Osteocyte (in vitro differentiated cells): ENCODE data around the gene CPEB3. TPM values are rescaled to one million over a fixed set of nuclear protein-coding genes. Genes with fewer than 3 reads are reported as not detected.

Experiments used
- DNase-seq: peaks from one replicate; pipeline ENCODE4 v3.0.0; 2021; ENCODE audit warnings: mixed read lengths; ENCODE audit not compliant: unreplicated experiment; ENCODE audit errors: extremely low spot score
- H3K27ac Mint-ChIP-seq: one replicate; pipeline ENCODE4 v1.8.0; 2021; ENCODE audit warnings: mild to moderate bottlenecking, mixed read lengths; ENCODE audit not compliant: unreplicated experiment
- H3K27me3 Mint-ChIP-seq: one replicate; pipeline ENCODE4 v1.8.0; 2021; ENCODE audit warnings: mixed read lengths; ENCODE audit not compliant: unreplicated experiment
- H3K36me3 Mint-ChIP-seq: one replicate; pipeline ENCODE4 v1.8.0; 2021; ENCODE audit warnings: mixed read lengths; ENCODE audit not compliant: unreplicated experiment
- H3K4me1 Mint-ChIP-seq: one replicate; pipeline ENCODE4 v1.8.0; 2021; ENCODE audit warnings: mixed read lengths; ENCODE audit not compliant: unreplicated experiment
- H3K4me3 Mint-ChIP-seq: one replicate; pipeline ENCODE4 v1.8.0; 2021; ENCODE audit warnings: mild to moderate bottlenecking, moderate library complexity, mixed read lengths; ENCODE audit not compliant: unreplicated experiment
- H3K9me3 Mint-ChIP-seq: one replicate; pipeline ENCODE4 v1.8.0; 2021; ENCODE audit warnings: mixed read lengths; ENCODE audit not compliant: unreplicated experiment
- total RNA-seq: library from RNA; stranded (reverse); gene quantifications from 2 replicates; pipeline ENCODE4 v1.2.1, GENCODE V29; 2021
- TF ChIP-seq, protein P1 (sequence below): fragments of 200-600 bp; sonication (generic); IDR thresholded peaks from 2 replicates; pipeline ENCODE4 v1.5.0; 2021; ENCODE audit warnings: antibody characterized with exemption, mild to moderate bottlenecking, moderate library complexity

CPEB3 gene
- total RNA-seq, 1 donor from 2014 or later: 2.0 TPM

DNA sequence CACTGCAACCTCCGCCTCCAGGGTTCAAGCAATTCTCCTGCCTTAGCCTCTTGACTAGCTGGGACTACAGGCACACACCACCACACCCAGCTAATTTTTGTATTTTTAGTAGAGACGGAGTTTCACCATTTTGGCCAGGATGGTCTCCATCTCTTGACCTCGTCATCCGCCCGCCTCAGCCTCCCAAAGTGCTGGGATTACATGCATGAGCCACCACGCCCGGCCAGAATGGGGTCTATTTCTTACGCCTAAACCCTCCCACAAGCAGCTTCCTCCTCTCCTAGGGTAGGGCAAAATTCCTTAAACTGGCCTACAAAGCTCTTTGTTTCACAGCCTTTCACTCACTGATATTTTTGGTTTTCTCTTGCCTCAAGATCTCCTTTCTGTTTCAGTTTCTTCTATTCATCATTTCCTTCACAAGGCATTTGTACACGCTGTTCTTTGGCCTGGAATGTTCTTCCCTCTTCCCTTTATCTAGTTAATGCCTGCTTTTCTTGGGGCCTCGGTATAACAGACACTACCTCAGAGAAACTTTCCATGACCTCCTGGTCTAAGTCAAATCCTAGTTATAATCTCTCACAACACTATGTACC, 6.7 kb downstream of the CPEB3 start:
- Mint-ChIP-seq H3K27me3 (no peaks in the 10 kb centered on the region), H3K36me3 (no peaks in the 10 kb centered on the region), H3K27ac (peak overlapping the region; percentile 52), H3K9me3 (no peaks in the 10 kb centered on the region), H3K4me1 (peaks cover 9% of the 10 kb centered on the region), H3K4me3 (no peak overlapping the region)
- no peak for DNase-seq
- TF ChIP-seq, protein P1, sequence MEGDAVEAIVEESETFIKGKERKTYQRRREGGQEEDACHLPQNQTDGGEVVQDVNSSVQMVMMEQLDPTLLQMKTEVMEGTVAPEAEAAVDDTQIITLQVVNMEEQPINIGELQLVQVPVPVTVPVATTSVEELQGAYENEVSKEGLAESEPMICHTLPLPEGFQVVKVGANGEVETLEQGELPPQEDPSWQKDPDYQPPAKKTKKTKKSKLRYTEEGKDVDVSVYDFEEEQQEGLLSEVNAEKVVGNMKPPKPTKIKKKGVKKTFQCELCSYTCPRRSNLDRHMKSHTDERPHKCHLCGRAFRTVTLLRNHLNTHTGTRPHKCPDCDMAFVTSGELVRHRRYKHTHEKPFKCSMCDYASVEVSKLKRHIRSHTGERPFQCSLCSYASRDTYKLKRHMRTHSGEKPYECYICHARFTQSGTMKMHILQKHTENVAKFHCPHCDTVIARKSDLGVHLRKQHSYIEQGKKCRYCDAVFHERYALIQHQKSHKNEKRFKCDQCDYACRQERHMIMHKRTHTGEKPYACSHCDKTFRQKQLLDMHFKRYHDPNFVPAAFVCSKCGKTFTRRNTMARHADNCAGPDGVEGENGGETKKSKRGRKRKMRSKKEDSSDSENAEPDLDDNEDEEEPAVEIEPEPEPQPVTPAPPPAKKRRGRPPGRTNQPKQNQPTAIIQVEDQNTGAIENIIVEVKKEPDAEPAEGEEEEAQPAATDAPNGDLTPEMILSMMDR: no peak

DNA sequence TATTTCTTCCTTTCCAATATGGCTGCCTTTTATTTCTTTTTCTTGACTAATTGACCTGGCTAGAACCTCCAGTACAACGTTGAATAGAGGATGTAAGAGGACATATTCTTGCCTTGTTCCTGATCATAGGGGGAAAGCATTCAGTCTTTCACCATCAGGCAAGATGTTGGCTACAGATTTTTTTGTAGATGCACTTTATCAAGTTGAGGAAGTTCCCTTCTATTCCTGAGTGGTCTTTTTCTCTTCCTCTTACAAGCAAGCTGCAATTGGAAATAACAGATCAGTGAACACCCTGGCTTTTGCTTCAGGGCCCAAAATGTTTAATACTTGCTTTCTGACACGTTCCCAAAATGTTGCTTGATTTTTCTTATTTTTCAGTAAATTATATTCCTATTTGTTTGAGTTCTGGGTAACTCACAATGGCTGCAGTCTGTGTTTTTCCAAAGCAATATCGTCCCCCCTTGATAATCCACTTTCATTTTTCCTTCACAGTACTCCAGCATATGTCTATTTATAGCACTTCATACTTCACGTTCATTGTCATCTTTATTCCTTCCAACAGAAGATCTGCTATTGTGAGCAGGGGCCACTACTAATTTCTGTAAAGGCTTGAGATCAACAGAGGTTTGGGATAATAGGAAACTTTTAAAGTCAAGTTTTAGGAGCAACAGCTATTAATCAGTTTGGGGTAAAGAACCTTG, 11.7 kb downstream of the CPEB3 start:
- Mint-ChIP-seq H3K27ac (peak overlapping the region; percentile 15), H3K4me3 (no peak overlapping the region), H3K9me3 (no peaks in the 10 kb centered on the region), H3K27me3 (no peaks in the 10 kb centered on the region), H3K36me3 (no peaks in the 10 kb centered on the region), H3K4me1 (peaks cover 5% of the 10 kb centered on the region)
- no peak for DNase-seq
- TF ChIP-seq, protein P1: no peak

- H3K27me3 Mint-ChIP-seq: no peaks in the 10 kb centered on the region
- TF ChIP-seq, protein P1: no peak
- H3K9me3 Mint-ChIP-seq: no peaks in the 10 kb centered on the region
- no peaks in the 10 kb centered on the region for H3K4me1 Mint-ChIP-seq
- H3K27ac Mint-ChIP-seq: no peak overlapping the region
- no peak for DNase-seq
- H3K4me3 Mint-ChIP-seq: no peak overlapping the region
- H3K36me3 Mint-ChIP-seq: no peaks in the 10 kb centered on the region
Observed at GRCh38 chr10:92274071-92274470, 16.8 kb downstream of the CPEB3 start.

DNA sequence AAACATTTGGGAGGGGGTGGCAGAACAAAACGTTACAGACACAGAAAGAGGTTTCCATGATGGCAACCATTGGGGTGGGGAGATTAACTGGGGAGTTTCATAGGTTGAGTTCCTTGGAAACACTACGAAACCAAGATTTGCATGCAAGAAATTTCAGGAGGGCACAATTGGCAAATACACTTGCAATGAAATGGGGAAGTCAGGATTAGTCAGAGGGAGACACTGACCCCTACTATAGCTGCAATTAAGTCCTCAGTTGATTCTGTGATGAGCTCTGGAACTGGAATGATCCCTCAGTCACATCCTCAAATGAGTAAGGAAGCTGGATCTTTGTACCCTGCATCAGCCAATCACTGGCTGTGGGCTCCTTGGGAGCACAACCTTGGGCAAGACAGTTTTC, 22.1 kb downstream of the CPEB3 start:
- Mint-ChIP-seq H3K4me1 (peaks cover 14% of the 10 kb centered on the region), H3K36me3 (no peaks in the 10 kb centered on the region), H3K4me3 (no peak overlapping the region), H3K27ac (no peak overlapping the region), H3K27me3 (no peaks in the 10 kb centered on the region), H3K9me3 (no peaks in the 10 kb centered on the region)
- TF ChIP-seq, protein P1: no peak
- DNase-seq: no peak

- H3K36me3 Mint-ChIP-seq: no peaks in the 10 kb centered on the region
- peaks cover 14% of the 10 kb centered on the region for H3K4me1 Mint-ChIP-seq
- H3K27ac Mint-ChIP-seq: peak overlapping the region; percentile 42
- H3K27me3 Mint-ChIP-seq: no peaks in the 10 kb centered on the region
- TF ChIP-seq, protein P1: no peak
- no peak overlapping the region for H3K4me3 Mint-ChIP-seq
- no peak for DNase-seq
- H3K9me3 Mint-ChIP-seq: no peaks in the 10 kb centered on the region
Observed at GRCh38 chr10:92267343-92267742, 23.5 kb downstream of the CPEB3 start.
